Measurements from ENCODE around the gene CYSRT1.
A peak's percentile ranks its signal among the peaks of the same experiment; 100 is the strongest.
"Not testable (repeated sequence)": the region's sequence is repeated elsewhere in the genome, so short reads cannot be mapped to it uniquely, and the experiment has no call there.

The CYSRT1 gene

DNA sequence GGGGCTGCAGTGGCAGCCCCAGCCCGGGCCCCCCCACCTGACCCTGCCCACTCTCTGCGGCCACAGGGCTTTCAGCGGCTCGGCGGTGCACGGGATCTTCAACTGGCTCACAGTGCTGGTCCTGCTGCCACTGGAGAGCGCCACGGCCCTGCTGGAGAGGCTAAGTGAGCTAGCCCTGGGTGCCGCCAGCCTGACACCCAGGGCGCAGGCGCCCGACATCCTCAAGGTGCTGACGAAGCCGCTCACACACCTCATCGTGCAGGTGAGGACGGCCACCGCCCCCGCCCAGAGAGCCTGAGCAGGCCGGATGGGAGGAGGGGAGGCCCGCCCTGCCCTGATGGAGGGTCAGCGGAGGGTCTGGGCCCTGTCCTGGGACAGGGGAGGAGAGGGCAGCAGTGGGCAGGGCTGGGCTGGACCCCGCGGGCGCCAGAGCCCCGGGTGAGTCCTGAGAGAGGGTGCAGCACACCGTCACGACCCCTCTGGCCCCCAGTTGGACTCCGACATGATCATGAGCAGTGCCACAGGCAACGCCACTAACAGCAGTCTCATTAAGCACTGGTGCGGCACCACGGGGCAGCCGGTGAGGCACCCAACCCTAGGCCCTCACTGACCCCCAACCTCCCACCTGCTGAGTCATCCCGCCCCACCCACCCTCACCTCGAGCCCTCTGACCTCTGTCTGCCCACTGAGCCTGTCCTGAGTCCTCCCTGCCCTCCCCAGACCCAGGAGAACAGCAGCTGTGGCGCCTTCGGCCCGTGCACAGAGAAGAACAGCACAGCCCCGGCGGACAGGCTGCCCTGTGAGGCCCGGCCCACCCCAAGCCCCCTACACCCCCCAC is 8.4 kb downstream of the CYSRT1 start:
- H3K4me3 ChIP-seq: no peak overlapping the region
- H3K27ac ChIP-seq: no peak overlapping the region

DNA sequence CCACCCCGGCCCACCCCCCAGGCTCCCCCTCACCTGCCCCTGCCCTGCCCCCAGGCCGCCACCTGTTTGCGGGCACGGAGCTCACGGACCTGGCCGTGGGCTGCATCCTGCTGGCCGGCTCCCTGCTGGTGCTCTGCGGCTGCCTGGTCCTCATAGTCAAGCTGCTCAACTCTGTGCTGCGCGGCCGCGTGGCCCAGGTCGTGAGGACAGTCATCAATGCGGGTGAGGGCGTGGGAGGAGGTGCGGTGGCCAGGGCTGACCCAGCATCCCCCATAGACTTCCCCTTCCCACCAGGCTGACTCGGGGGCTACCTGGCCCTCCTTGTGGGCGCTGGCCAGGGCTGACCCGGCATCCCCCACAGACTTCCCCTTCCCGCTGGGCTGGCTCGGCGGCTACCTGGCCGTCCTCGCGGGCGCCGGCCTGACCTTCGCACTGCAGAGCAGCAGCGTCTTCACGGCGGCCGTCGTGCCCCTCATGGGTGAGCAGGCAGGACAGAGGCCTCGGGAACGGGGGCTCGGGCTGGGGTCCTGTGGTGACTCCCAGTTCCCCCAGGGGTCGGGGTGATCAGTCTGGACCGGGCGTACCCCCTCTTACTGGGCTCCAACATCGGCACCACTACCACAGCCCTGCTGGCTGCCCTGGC is 9.2 kb downstream of the CYSRT1 start:
- no peak overlapping the region for H3K27ac ChIP-seq

DNA sequence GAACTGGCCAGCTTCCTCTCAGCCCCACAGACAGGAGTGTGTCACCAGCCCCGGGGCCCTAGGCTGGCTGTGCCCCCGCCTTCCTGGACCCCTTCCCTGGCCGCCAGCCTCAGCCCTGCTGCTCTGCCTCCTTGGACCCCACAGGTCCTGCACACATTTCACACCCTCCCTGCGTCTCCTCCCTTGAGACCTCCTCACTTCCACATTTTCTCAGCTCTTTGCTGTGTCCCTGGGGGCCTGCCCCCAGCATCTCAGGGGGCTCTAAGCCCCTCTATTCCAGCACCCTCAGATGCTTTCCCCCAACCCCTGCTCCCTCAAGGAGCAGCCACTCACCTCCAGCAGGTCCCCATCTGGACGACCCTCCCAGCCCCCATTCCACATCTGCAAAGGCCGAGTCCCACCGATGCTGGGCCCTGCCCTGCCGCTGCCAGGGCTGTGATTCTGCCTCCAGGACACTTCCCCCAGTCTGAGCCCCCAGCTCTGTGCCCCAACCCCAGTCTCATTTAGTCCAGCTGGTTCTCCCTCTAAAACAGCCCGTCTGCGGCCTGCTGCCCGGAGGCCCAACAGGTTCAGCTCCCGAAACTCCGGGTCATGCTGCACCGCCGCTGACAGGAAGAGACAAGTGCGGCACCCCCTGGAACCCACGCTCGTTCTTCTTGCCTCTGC is 9.9 kb downstream of the CYSRT1 start:
- Histone ChIP-seq H3K4me3 (no peak overlapping the region), H3K27ac (no peak overlapping the region)

More for the DNA sequence above, 9.2 kb downstream of the CYSRT1 start:
- H3K4me3 ChIP-seq: no peak overlapping the region

DNA sequence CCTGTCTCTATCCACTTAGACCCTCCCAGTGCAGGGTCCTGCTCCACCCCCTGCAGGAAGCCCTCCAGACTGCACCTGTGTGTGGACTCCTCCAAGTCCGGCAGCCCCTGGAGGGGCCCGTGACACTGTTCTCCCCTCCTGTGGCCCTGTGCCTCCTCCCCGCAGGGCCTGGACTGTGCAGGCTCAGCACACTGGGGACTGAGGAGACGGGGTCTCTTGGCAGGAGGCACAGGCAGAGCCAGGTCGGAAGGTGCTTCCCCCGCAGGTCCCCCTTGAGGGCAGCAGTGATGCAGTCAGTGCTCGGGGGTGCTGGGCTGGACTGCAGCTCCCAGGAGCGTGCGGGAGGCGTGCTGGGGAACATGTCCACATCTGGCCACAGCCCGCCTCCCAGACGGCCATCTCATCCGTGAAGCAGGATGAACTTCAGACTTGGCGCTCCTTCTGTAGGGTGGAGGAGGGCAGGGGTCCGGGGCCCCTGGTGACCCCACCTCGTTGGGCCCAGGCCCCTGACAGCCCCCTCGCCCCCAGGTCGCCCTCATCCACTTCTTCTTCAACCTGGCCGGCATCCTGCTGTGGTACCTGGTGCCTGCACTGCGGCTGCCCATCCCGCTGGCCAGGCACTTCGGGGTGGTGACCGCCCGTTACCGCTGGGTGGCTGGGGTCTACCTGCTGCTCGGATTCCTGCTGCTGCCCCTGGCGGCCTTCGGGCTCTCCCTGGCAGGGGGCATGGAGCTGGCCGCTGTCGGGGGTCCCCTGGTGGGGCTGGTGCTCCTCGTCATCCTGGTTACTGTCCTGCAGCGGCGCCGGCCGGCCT is 10.7 kb downstream of the CYSRT1 start:
- Histone ChIP-seq H3K27ac (no peak overlapping the region), H3K4me3 (no peak overlapping the region)

DNA sequence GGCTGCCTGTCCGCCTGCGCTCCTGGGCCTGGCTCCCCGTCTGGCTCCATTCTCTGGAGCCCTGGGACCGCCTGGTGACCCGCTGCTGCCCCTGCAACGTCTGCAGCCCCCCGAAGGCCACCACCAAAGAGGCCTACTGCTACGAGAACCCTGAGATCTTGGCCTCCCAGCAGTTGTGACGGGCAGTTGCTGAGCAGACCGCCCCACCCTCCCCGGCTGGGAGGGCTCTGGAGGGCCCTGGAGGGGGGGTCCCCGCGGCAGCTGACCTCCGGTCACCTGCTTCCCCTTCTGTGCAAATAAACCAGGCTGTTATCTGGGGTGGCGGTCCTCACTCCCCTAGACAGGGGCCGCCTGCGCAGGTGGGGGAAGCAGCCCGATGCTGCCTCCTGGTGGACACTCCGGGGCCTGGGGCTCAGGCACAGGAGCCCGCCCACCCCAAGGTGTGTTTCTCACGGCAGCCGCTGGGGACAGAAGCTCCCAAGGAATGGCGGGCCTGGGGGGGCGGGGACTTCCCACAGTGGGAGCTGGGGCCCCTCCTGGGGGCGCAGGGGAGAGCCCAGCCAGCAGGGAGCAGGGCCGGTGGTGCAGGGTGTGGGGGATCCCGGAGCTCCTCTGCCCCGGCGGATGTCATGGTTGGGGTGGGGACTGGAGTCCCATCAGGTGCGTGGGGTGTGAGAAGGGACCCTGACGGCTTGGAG is 11.4 kb downstream of the CYSRT1 start:
- H3K4me3 ChIP-seq: peak overlapping the region in 1 of 7 experiments; percentile 0
- peak overlapping the region in 1 of 21 experiments; percentile 14 for H3K27ac ChIP-seq

DNA sequence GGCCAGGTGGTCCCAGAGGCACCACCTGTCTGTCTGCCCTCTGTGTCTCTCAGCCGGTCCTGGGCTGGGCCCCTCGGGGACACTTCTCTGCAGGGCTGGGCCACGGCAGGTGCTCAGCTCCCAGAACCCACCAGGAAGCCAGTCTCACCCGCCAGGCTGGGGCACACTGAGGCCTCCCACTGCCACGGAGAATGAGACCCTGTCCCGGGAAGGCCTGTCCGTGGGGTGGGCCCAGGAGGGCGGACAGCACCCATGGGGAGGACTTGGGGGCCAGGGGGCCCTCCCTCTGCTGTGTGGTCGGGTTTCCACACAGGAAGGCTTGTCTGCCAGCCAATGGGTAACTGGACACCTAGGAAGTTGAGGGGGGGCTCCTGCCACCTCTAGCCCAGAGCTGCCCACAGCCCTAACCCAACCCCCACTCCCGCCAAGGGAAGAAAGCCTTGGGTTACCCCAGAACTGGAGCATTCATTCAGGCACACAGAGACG is 12.0 kb downstream of the CYSRT1 start:
- H3K27ac ChIP-seq: peak overlapping the region in 3 of 21 experiments; percentile 2 to 45 (median 14)
- peak overlapping the region in 1 of 7 experiments; percentile 0 for H3K4me3 ChIP-seq

- H3K27ac ChIP-seq: peak overlapping the region in 10 of 21 experiments; percentile 2 to 49 (median 32)
- no peak overlapping the region for H3K4me3 ChIP-seq
Observed at GRCh38 chr9:137237759-137238726, 13.1 kb downstream of the CYSRT1 start.

DNA sequence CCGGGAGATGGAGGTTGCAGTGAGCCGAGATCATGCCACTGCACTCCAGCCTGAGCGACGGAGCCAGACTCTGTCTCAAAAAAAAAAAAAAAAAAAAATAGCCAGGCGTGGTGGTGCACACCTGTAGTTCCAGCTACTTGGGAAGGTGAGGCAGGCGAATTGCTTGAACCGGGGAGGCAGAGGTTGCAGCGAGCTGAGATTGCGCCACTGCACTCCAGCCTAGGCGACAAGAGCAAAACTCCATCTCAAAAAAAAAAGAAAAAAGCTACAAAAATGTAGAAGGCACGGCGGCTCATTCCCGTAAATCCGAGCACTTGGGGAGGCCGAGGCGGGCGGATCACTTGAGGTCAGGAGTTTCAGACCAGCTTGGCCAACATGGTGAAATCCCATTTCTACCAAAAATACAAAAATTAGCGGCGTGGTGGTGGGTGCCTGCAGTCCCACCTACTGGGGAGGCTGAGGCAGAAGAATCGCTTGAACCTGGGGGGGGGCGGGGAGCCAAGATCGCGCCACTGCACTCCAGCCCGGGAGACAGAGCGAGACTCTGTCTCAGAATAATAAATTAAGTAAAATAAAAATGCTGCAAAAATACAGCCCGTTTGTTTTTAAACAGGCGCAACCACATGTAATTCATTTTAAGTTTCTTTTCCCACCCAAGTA is 14.7 kb downstream of the CYSRT1 start:
- H3K27ac ChIP-seq: peak overlapping the region; percentile 94 to 99 (median 96)
- peak overlapping the region; percentile 58 to 90 (median 79) for H3K4me3 ChIP-seq

DNA sequence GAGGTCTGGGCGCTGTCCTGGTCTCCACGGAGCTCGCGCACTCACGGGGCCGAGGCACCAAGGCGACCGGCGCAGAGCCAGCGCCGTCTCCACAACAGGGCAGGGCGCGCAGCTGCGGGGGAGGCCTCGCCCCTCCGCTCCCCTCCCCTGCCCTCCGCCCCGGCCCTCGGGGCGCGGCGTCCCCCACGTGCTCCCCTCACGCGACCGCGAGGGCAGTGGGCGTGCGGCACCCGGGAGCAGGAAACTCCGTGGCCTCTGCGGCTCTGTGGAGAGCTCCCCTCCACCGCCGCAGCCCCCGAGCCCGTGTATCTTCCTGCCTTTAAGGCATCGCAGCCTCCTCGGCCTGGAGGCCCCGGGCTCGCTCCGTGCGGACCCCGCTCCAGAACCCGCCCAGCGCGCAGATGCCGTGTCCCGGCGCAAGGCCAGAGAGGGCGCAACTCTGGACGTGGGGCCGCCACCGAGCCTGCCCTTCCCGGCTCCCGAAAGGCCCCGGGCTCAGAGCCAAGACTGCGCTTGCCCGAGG is 15.4 kb downstream of the CYSRT1 start:
- Histone ChIP-seq H3K27ac (peak overlapping the region; percentile 94 to 99 (median 96)), H3K4me3 (peak overlapping the region; percentile 58 to 90 (median 79))

- H3K4me3 ChIP-seq: peak within 1 kb of the TSS; percentile 83 to 92 (median 88)
- peak within 1 kb of the TSS; percentile 94 to 99 (median 97) for H3K27ac ChIP-seq
Observed at GRCh38 chr9:137240841-137241489, 16.0 kb downstream of the CYSRT1 start, which contains the start of gene TUBB4B. TSS of gene TUBB4B (plus strand) at chr9:137241287. CDS start at chr9:137241361, 74 bp downstream.

- Histone ChIP-seq H3K27ac (peak overlapping the region; percentile 82 to 98 (median 93)), H3K4me3 (peak overlapping the region; percentile 83 to 92 (median 88))
Observed at GRCh38 chr9:137241490-137242268, 16.7 kb downstream of the CYSRT1 start.

GRCh38 chr9:137242269-137243203 is 17.6 kb downstream of the CYSRT1 start:
- Histone ChIP-seq H3K4me3 (peak overlapping the region; percentile 83 to 92 (median 88)), H3K27ac (peak overlapping the region; percentile 73 to 98 (median 93))

- H3K4me3 ChIP-seq, H3K27ac ChIP-seq: not testable (repeated sequence)
Observed at GRCh38 chr9:137243266-137243625, 18.3 kb downstream of the CYSRT1 start.
